GM23338 (cell line): ENCODE data around the gene CNOT1.

Experiments
- CREB1 ChIP-seq: fragments of 250-450 bp; sonication (Bioruptor Pico); IDR thresholded peaks from 2 replicates; pipeline ENCODE4 v1.5.0; 2020; ENCODE audit warnings: low read depth, mild to moderate bottlenecking, moderate library complexity
- EZH2 ChIP-seq: fragments of 200-600 bp; sonication (generic); IDR thresholded peaks from one replicate; pipeline ENCODE4 v1.8.0; 2017; ENCODE audit warnings: antibody characterized with exemption, mild to moderate bottlenecking, low read depth; ENCODE audit not compliant: unreplicated experiment
- JUNB ChIP-seq: IDR thresholded peaks from one replicate; pipeline ENCODE4 v1.6.1; 2016; ENCODE audit warnings: antibody characterized with exemption; ENCODE audit not compliant: unreplicated experiment
- POLR2AphosphoS5 ChIP-seq: IDR thresholded peaks from 2 replicates; pipeline ENCODE4 v1.6.1; 2016; ENCODE audit warnings: antibody characterized with exemption, low read depth
- STAT1 ChIP-seq: IDR thresholded peaks from one replicate; pipeline ENCODE4 v1.6.1; 2016; ENCODE audit warnings: antibody characterized with exemption; ENCODE audit not compliant: unreplicated experiment
- ZNF331 ChIP-seq: fragments of 250-450 bp; sonication (Bioruptor Pico); IDR thresholded peaks from 2 replicates; pipeline ENCODE4 v1.5.0; 2020; ENCODE audit warnings: low read depth, mild to moderate bottlenecking, moderate library complexity
- TF ChIP-seq, protein P1 (sequence below), 2 experiments: fragments of 200-600 bp in 1 of 2; sonication (generic) in 1 of 2; conservative IDR thresholded peaks; 2 replicates each; pipeline versions ENCODE4 v1.5.1 to v1.6.1; 2016 to 2017; ENCODE audit warnings: antibody characterized with exemption in 2 of 2, low read depth in 2 of 2, mild to moderate bottlenecking in 2 of 2, moderate library complexity in 1 of 2
- TF ChIP-seq, protein P2 (sequence below): IDR thresholded peaks from one replicate; pipeline ENCODE4 v1.6.1; 2018; ENCODE audit warnings: antibody characterized with exemption; ENCODE audit not compliant: unreplicated experiment
- TF ChIP-seq, protein P3 (sequence below): IDR thresholded peaks from 2 replicates; pipeline ENCODE4 v1.6.1; 2016; ENCODE audit warnings: antibody characterized with exemption

DNA sequence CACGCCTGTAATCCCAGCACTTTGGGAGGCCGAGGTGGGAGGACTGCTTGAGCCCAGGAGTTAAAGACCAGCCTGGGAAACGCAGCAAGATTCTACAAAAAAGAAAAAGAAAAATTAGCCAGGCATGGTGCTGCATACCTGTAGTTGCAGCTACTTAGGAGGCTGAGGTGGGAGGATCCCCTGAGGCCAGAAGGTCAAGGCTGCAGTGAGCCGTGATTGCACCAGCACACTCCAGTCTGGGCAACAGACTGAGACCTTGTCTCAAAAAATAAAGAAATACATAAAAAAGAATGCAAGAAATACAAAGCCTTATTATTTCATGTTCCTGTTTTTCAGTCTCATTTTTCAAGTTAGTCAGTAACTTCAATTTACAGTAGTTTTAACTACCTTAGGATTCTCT lies 5.9 kb upstream of the CNOT1 start:
- TF ChIP-seq, protein P1, sequence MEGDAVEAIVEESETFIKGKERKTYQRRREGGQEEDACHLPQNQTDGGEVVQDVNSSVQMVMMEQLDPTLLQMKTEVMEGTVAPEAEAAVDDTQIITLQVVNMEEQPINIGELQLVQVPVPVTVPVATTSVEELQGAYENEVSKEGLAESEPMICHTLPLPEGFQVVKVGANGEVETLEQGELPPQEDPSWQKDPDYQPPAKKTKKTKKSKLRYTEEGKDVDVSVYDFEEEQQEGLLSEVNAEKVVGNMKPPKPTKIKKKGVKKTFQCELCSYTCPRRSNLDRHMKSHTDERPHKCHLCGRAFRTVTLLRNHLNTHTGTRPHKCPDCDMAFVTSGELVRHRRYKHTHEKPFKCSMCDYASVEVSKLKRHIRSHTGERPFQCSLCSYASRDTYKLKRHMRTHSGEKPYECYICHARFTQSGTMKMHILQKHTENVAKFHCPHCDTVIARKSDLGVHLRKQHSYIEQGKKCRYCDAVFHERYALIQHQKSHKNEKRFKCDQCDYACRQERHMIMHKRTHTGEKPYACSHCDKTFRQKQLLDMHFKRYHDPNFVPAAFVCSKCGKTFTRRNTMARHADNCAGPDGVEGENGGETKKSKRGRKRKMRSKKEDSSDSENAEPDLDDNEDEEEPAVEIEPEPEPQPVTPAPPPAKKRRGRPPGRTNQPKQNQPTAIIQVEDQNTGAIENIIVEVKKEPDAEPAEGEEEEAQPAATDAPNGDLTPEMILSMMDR (conservative IDR thresholded peaks at IDR 0.05; ENCODE audit: low read depth in 2 of 2), result no peak
- no peak for TF ChIP-seq JUNB
- TF ChIP-seq, protein P2, sequence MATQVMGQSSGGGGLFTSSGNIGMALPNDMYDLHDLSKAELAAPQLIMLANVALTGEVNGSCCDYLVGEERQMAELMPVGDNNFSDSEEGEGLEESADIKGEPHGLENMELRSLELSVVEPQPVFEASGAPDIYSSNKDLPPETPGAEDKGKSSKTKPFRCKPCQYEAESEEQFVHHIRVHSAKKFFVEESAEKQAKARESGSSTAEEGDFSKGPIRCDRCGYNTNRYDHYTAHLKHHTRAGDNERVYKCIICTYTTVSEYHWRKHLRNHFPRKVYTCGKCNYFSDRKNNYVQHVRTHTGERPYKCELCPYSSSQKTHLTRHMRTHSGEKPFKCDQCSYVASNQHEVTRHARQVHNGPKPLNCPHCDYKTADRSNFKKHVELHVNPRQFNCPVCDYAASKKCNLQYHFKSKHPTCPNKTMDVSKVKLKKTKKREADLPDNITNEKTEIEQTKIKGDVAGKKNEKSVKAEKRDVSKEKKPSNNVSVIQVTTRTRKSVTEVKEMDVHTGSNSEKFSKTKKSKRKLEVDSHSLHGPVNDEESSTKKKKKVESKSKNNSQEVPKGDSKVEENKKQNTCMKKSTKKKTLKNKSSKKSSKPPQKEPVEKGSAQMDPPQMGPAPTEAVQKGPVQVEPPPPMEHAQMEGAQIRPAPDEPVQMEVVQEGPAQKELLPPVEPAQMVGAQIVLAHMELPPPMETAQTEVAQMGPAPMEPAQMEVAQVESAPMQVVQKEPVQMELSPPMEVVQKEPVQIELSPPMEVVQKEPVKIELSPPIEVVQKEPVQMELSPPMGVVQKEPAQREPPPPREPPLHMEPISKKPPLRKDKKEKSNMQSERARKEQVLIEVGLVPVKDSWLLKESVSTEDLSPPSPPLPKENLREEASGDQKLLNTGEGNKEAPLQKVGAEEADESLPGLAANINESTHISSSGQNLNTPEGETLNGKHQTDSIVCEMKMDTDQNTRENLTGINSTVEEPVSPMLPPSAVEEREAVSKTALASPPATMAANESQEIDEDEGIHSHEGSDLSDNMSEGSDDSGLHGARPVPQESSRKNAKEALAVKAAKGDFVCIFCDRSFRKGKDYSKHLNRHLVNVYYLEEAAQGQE, result no peak
- no peak for TF ChIP-seq POLR2AphosphoS5
- no peak for TF ChIP-seq STAT1
- no peak for TF ChIP-seq EZH2
- TF ChIP-seq ZNF331 (CRISPR knock-in tag), result no peak
- TF ChIP-seq, protein P3, sequence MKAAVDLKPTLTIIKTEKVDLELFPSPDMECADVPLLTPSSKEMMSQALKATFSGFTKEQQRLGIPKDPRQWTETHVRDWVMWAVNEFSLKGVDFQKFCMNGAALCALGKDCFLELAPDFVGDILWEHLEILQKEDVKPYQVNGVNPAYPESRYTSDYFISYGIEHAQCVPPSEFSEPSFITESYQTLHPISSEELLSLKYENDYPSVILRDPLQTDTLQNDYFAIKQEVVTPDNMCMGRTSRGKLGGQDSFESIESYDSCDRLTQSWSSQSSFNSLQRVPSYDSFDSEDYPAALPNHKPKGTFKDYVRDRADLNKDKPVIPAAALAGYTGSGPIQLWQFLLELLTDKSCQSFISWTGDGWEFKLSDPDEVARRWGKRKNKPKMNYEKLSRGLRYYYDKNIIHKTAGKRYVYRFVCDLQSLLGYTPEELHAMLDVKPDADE, result no peak
- no peak for TF ChIP-seq CREB1 (CRISPR knock-in tag)
